Body of pancreas (tissue), 4 donors: ENCODE measurements around the gene LANCL3. TPM values are rescaled to one million over a fixed set of nuclear protein-coding genes. Genes with fewer than 3 reads are reported as not detected.

Experiments
- ATAC-seq: fragments of 150-250 bp; one replicate; pipeline ENCODE4 v1.9.1; 2016
- DNase-seq, 4 donors: peaks; one replicate each; pipeline ENCODE4 v3.0.0-alpha.2; 2019
- H3K27ac ChIP-seq, 4 donors: fragments of 200-600 bp; sonication (generic); 1 replicate in 3 of 4; 2 replicates in 1 of 4; pipeline versions ENCODE4 v1.5.1 to v1.6.1; 2016 to 2019; ENCODE audit warnings: mild to moderate bottlenecking in 1 of 4, mixed read lengths in 1 of 4, moderate library complexity in 1 of 4
- H3K27me3 ChIP-seq, 2 donors: fragments of 200-600 bp; sonication (generic); one replicate each; pipeline ENCODE4 v1.6.0; 2016; ENCODE audit warnings: mild to moderate bottlenecking in 1 of 2
- H3K36me3 ChIP-seq, 2 donors: fragments of 200-600 bp; sonication (generic); replicated peaks in 1 of 2; 2 replicates each; pipeline ENCODE4 v1.5.1; 2016; ENCODE audit warnings: low read depth in 2 of 2; ENCODE audit not compliant: insufficient read depth in 1 of 2
- H3K4me1 ChIP-seq: fragments of 200-600 bp; sonication (generic); one replicate; pipeline ENCODE4 v1.6.0; 2016
- H3K4me3 ChIP-seq, 2 donors: fragments of 200-600 bp; sonication (generic); 1 replicate in 1 of 2; 2 replicates in 1 of 2; pipeline ENCODE4 v1.5.1; 2016 to 2019
- H3K9me3 ChIP-seq, 3 donors: fragments of 200-600 bp; sonication (generic); 1 replicate in 2 of 3; 2 replicates in 1 of 3; pipeline ENCODE4 v1.5.1; 2016
- CTCF ChIP-seq, 7 experiments: fragments of 450-650 bp in 4 of 7; fragments of 200-600 bp in 3 of 7; sonication (generic) in 3 of 7; IDR thresholded peaks; one replicate each; pipeline ENCODE4 v1.5.1; 2016 to 2019; ENCODE audit warnings: antibody characterized with exemption in 7 of 7
- POLR2A ChIP-seq, 3 donors: fragments of 450-650 bp; IDR thresholded peaks; one replicate each; pipeline ENCODE4 v1.6.1; 2016; ENCODE audit warnings: antibody characterized with exemption in 3 of 3, mild to moderate bottlenecking in 2 of 3
- WGBS, 2 donors: methylation state at CpG; one replicate each; pipeline ENCODE4 v1.1.5; 2017; 5-methylcytosine and 5-hydroxymethylcytosine counted together
- intact Hi-C: fragments of 100-400 bp; cut with DNase I; formaldehyde crosslinking; loops from one replicate; pipeline ENCODE4 v1.15.1; 2023
- total RNA-seq, 2 donors: library from RNA; depleted of rRNA; stranded (reverse); fragments of >200 nt; gene quantifications; one replicate each; pipeline ENCODE4 v1.1.0, GENCODE V29; 2016

Gene LANCL3
- total RNA-seq, 2 donors from 2014 or later = 0.26 TPM; not detected in 1

GRCh38 chrX:37662181-37662580, 90.7 kb downstream of the LANCL3 start:
- DNase-seq = no peak
- ATAC-seq = no peak
- peaks cover 6% of the 10 kb centered on the region for H3K4me1 ChIP-seq
- WGBS, 2 donors = 74 to 77% methylated on average over 4 of the region's 4 CpGs
- H3K36me3 ChIP-seq = no peaks in the 10 kb centered on the region
- intact Hi-C loops = no loop called here
- no peaks in the 10 kb centered on the region for H3K27me3 ChIP-seq
- H3K27ac ChIP-seq = no peak overlapping the region
- no peak overlapping the region for H3K4me3 ChIP-seq
- H3K9me3 ChIP-seq = no peaks in the 10 kb centered on the region
- no peak for TF ChIP-seq POLR2A (IDR thresholded peaks at IDR 0.05)

GRCh38 chrX:37666516-37666915, 95.1 kb downstream of the LANCL3 start:
- no peaks in the 10 kb centered on the region for H3K27me3 ChIP-seq
- DNase-seq = no peak
- peaks cover 6% of the 10 kb centered on the region for H3K4me1 ChIP-seq
- H3K36me3 ChIP-seq = no peaks in the 10 kb centered on the region
- no peak for TF ChIP-seq POLR2A (IDR thresholded peaks at IDR 0.05)
- no peak for TF ChIP-seq CTCF (IDR thresholded peaks at IDR 0.05)
- peak; percentile 24 for ATAC-seq
- intact Hi-C loops = no loop called here
- no peaks in the 10 kb centered on the region for H3K9me3 ChIP-seq
- peak overlapping the region in 1 of 4 donors; percentile 52 for H3K27ac ChIP-seq
- no peak overlapping the region for H3K4me3 ChIP-seq

- ATAC-seq (peak; percentile 78), DNase-seq (peak; percentile 20 to 42 (median 34))
- H3K27me3 ChIP-seq = no peaks in the 10 kb centered on the region
- H3K27ac ChIP-seq = peak overlapping the region in 2 of 4 donors; percentile 36 to 52
- peaks cover 6% of the 10 kb centered on the region for H3K4me1 ChIP-seq
- no peak overlapping the region for H3K4me3 ChIP-seq
- WGBS, 2 donors = 15 to 30% methylated on average over 6 of the region's 6 CpGs
- no peaks in the 10 kb centered on the region for H3K36me3 ChIP-seq
- H3K9me3 ChIP-seq = no peaks in the 10 kb centered on the region
- intact Hi-C loops = no loop called here
- TF ChIP-seq POLR2A (IDR thresholded peaks at IDR 0.05) = no peak
- TF ChIP-seq CTCF (IDR thresholded peaks at IDR 0.05) = no peak
Observed at GRCh38 chrX:37667141-37667540, 95.7 kb downstream of the LANCL3 start.

- Histone ChIP-seq H3K4me3 (no peak overlapping the region), H3K9me3 (no peaks in the 10 kb centered on the region), H3K36me3 (no peaks in the 10 kb centered on the region), H3K4me1 (no peaks in the 10 kb centered on the region), H3K27me3 (no peaks in the 10 kb centered on the region), H3K27ac (no peak overlapping the region)
- 31 to 68% methylated on average over 2 to 4 of the region's 4 CpGs for WGBS, 2 donors
- intact Hi-C loops = no loop called here
- DNase-seq (peak in 1 of 4 donors; percentile 6), ATAC-seq (no peak)
- TF ChIP-seq CTCF (IDR thresholded peaks at IDR 0.05) (no peak), POLR2A (IDR thresholded peaks at IDR 0.05) (no peak)
Observed at GRCh38 chrX:37672563-37672962, 101.1 kb downstream of the LANCL3 start.

GRCh38 chrX:37676811-37677210, 105.3 kb downstream of the LANCL3 start:
- no peak for DNase-seq
- H3K9me3 ChIP-seq = no peaks in the 10 kb centered on the region
- H3K27ac ChIP-seq = peak overlapping the region in 1 of 4 donors; percentile 10
- H3K4me3 ChIP-seq = no peak overlapping the region
- peaks cover 16% of the 10 kb centered on the region for H3K4me1 ChIP-seq
- H3K36me3 ChIP-seq = no peaks in the 10 kb centered on the region
- peaks cover 0 to 4% of the 10 kb centered on the region in 2 donors for H3K27me3 ChIP-seq
- TF ChIP-seq CTCF (IDR thresholded peaks at IDR 0.05) (no peak), POLR2A (IDR thresholded peaks at IDR 0.05) (no peak)
- intact Hi-C loops = no loop called here
- no peak for ATAC-seq
